Dedifferentiated amniotic fluid mesenchymal stem cell (primary cell): ENCODE results near the gene SIPA1L2.

Source experiments
- DNase-seq: peaks from one replicate; pipeline ENCODE4 v3.0.0-alpha.2; 2016; ENCODE audit errors: extremely low spot score

SIPA1L2 gene

DNA sequence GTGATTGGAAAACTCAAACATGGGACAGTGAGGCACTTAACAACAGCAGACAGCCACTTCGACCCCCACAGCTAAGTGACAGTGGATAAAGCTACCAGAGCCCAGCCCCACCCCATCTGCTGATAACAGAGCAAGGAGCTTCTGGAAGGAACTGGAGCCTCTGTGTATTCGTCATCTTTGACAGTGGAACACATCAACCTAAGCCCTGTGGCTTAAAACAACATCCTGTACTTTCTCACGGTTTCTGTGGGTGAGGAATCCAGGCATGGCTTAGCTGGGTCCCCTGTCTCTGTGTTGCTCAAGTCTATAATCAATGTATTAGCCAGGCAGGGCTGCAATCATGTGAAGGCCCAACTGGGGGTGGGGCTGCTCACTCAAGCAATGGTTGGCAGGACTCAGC is 18.4 kb upstream of the SIPA1L2 start:
- DNase-seq, result no peak

GRCh38 chr1:232644209-232644608 is 14.3 kb upstream of the SIPA1L2 start:
- no peak for DNase-seq

DNA sequence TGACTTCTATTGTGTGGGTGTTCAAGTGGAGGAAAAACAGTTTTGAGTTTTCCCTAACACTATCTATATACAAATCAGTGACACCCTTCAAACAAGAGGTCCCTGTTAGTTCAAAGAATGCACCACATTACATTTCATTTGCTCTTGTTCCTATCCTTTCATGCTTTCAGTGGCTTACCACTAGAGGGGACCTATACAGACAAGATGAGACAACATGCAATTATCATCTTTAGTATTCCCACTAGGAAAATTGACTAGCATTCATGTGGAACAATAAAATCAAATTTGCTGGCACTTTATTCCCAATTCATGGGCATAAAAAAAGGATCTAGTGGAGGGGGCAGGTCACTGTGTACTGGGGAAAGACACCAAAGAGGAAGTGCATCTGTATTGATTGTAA is 13.3 kb upstream of the SIPA1L2 start:
- no peak for DNase-seq

DNA sequence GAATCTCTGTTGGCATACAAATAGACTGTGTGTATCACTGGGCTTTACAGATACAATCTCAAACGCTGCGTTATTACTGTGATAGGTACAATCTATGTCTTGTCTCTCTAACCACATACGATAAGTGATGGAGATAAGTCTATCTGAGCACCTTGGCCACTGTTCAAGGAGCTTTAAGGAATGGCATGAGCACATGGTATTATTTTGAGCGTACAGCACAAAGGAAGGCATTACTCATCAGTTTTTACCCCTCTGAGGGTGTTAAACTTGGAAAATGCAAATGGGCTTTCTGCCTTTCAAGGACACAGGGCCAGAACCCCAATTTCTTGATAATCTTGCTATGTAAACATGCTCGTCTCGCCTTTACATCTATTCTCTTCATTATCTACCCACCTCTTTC is 11.6 kb upstream of the SIPA1L2 start:
- DNase-seq, result no peak

DNA sequence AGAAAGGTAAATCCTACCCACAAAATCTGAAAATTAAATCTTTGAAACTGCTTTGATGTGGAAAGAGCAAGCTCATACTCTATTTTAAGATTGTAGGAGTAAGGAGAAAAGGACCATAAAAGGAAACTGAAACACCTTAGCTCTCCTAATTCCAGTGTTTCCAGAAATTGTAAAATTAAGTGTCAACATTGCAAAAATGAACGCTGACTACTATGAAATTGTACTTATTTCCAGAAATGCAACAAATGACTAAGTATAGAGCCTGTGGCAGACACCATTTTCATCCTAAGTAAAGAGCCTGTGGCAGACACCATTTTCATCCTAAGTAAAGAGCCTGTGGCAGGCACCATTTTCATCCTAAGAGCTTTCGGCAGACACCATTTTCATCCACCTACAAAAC is 6.9 kb upstream of the SIPA1L2 start:
- DNase-seq, result no peak

- DNase-seq, result peak; percentile 79
Measured at GRCh38 chr1:232635778-232636356, 5.9 kb upstream of the SIPA1L2 start.

DNA sequence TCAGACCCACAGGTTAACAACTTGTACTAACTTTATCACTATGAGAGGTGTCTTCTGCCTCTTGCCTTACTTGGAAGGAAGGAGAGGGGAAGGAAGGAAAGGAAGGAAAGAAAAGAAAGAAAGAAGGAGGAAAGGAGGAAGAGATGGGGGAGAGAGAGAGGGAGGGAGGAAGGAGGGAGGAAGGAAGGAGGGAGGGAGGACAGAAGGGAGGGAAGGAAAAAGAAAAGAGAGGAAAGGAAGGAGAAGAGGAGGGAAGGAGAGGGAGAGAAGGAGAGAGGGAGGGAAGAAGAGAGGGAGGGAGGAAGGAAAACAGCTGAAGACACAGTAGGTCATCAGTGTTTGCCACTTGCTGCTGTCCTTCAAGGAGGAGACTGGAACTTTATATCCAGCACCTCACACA is 5.3 kb upstream of the SIPA1L2 start:
- DNase-seq, result no peak

DNA sequence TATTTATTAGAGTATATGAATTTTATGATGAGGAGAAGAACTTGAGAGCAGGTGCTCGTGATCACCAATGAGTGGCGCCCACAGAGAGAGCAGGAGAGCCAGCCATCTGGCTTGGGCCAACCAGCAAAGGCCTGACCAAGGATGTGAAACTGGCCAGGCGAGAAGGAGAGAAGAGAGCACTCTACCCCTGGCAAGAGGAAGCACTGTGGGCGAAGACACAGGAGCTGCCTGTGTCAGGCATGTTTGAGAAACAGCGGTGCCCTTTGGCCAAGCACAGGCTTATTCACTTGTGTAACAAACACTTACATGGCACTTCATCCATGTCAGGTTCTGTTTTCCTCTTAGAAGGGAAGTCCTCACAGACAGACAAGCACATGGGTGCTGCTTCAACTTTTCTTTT is 4.2 kb upstream of the SIPA1L2 start:
- no peak for DNase-seq

- DNase-seq, result no peak
Measured at GRCh38 chr1:232630894-232631195, 912 bp upstream of the SIPA1L2 start.

DNA sequence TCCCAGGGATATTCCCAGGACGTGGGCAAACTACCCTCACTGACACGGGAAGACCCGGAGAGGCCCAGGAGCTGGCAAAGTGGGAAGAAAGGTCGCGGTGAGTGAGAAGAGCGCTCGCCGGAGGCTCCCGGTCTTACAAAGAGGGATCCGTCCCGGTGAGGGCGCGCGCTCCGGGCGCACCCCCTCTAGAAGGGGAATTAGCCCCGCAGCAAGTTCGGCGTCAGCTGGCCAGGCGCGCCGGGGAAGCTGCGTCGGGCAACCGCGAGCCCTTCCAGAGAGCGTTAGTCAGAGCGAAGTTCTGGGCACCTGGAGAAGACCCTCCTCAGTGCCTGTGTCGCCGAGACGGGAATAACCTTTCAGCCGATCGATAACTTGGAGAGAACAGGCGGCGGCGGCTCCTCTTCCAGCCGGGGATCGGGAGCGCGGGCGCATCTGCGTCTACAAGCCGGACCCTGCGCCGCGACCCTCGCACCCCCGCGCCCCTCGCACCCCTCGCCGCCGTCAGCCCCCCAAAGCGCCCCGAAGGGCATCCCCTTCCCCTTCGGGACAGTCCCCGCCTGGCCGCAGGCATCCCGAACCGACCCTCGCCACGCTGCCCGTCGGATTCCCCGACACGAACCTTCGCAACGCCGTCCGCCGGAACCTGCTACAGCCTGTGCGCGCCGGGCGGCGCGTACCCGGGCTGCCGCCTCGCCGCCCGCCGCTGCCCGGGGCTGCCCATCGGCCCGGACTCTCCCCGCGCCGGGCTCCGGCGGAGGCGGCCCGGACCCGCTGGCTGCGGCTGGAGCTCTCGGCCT is 485 bp downstream of the SIPA1L2 start:
- DNase-seq, result no peak

DNA sequence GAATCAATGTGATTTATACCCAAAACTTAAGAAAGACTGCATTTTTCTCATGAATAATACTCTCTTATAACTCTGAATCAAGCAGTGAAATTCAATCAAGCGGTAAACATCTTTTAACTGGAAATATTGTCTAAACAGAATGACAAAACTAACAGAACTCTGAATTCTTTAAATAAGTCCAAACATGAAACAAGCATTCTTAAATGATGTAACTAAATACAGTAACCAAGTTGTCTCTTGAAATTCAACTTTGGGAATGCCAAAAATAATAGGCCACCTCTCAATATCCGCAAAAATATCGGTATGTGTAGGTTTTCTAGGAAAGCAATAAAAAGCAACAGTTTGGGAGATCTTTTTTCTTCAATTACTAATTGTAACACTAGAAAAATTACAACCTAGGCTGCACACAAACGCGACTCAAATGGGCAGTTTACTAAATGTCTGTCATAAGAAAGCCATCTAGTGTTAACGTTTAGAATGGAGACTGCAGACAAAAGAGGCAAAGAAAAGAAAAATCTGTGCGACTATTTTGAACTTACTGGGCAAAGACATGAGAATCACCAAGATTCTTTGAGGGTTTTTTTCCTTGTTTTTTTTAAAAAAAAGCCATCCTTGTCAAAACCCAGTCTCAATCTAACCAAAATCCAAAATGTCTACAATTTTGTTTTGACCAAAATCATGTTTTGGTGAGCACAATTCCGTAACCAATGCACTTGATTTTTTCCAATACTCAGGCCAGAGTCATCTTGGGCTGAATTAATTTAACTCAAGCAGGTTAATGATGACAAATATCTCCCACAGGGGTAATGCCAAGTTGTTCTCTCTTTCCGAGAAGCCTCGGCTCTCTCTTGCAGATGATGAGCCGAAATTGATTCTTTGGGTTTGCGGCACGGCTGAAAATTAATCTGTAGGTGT is 1.3 kb downstream of the SIPA1L2 start:
- DNase-seq, result peak; percentile 80

DNA sequence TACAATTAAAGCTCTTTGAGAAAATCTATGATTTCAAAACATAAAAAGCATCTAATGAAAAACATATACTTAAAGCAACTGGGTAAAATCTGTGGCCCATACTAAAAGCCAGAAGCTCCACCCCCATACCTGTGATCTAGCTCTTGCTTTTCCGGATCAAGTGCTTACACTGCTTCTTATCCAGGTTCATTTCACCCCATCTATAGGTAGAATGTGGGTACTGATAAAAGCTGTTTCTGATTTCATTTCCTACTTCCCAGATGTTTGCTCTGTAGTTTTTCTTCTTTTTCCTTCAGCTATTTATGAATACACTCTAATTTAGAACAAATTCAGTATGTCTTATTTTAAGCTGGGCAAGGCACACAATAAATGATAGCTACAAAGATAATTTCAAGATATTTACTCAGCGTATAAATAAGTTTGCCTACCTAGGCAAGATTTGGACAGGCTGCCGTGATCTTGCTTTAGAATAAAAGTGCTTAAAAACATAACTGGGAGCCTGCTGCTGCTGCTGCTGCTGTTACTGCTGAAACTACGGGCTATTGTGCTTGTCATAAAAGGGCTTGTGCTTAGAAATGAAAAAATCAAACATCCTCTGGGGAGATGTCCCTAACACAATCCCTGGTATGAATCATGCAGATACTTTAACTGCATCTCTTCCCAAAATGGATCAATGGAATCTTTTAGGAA is 2.1 kb downstream of the SIPA1L2 start:
- peak; percentile 33 for DNase-seq

- DNase-seq, result no peak
Measured at GRCh38 chr1:232627171-232627570, 2.8 kb downstream of the SIPA1L2 start.

DNA sequence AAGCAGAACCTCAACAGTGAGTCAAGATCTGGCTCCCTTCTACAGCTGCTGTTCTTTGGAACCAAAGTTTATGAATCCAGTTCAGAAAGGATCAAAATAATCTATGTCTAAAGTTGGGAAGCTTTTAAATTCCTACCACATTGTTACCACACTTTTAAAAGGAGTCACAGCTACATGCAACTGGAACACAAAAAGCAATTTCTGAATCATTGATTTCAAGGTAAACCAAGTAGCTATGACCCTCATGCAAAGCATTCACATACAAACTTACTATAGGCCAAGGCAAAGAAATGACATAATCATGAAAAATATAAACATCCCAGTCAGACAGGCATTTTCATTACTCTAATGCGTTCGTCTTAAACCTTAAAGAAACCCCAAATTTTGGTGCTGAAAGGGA is 3.5 kb downstream of the SIPA1L2 start:
- no peak for DNase-seq

GRCh38 chr1:232625319-232625868 is 4.5 kb downstream of the SIPA1L2 start:
- DNase-seq, result no peak

DNA sequence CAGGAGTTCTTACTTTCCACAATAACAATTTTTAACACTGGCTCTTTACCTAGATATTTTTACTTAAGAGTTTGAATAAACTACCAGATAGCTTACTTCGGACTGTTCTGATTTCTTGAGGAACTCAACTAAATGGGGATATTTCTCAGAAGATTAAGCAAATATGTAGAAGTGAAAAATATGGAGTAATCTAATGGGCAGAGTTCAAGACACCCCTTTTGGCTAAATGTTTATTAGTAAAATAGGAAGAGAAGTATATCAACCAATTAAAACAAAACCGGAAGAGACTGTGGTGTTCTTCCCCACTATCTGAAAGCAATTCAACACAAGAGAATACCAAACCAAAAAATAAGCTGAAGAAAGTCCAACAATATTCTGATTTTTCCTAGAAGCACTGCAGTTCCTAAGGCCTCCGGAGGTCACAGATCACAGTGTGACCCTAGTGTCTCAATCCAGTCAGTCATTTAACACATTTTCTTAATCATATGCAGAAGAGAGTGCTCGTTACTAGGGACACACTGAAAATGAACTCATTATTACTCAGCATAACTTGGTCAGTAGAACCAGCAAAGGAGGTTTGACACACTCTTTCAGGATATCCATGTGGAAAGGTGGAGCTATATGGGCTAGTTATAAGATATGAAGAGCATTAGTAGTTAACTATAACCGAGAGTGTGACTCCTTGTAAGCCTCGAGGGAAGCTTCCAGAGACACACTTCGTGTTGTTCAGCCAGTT is 5.2 kb downstream of the SIPA1L2 start:
- no peak for DNase-seq

DNA sequence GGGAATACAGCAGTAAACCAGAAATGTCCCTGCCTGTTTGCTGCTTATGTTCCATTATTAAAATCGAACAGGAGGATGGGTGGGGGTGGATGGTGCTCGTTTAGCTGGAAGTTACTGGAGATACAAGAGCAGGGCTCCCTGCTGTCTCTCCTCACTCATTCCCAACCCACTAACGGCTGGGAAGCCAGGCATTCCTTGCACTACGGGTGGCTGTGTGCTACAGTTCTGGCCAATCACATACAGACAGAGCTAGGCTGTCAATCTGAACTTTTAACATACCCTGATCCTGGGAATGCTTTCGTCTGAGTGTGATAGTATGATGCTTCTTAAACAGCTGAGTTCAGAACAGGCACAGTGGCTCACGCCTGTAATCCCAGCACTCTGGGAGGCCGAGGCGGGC is 7.0 kb downstream of the SIPA1L2 start:
- no peak for DNase-seq

DNA sequence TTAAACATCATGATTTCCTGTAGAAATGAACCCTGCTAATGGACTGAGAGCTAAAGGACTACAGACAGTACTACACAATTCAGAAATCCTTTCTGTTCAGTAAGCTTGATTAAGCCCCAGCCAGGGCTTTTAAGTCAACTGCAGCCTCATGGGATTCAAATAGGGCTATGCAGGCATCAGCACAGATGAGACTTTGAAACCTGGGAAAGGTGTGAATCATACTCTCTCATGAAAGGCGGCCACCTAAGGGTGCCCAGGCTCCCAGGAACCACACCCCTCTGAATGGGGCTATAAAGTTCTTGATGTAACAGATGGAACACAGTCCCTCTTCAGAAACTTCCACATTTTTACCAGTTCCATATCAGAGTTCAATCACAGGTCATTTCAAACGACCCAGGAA is 7.6 kb downstream of the SIPA1L2 start:
- DNase-seq, result no peak

DNA sequence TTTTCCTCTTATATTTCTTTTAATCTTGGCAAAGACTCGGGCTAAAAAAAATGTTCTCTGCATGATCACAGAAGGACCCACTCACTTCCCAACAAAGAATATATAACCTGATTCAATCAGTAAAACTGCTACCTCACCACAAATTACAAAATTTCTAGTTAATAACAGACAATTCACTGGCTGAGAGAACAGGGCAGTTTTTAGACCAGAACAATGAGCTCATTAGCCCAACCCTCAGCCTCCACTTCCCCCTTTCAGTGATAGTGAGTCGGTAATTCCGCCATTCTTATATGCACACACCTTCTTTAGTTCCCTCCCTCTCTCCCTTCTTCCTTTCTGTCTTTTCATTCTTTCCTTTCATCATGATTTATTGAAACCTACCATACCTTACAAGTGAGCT is 8.9 kb downstream of the SIPA1L2 start:
- no peak for DNase-seq

GRCh38 chr1:232620356-232620969 is 9.5 kb downstream of the SIPA1L2 start:
- DNase-seq, result no peak

DNA sequence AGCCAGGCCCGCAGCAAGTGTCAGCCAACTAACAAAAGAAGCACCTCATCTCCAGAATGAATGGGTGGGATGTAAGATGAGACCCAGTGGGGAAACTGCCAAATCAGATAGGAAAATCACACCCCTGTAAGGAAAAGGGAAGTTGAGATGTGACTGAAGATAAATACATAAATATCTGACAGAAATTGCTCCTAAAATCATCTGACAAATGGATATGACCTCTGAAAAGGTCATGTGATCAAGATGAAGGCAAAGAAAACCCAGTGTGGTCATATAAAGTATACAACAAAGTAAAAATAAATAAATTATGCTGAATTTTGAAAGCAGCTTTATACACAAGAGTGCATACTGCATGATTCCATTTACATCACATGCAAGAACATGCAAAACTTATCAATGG is 12.7 kb downstream of the SIPA1L2 start:
- DNase-seq, result no peak
